Coronary artery (tissue), 2 donors: ENCODE measurements around the gene LCK.
A peak's percentile ranks its signal among the peaks of the same experiment; 100 is the strongest.
"Not testable (repeated sequence)": the region's sequence is repeated elsewhere in the genome, so short reads cannot be mapped to it uniquely, and the experiment has no call there.

Experiments used
- DNase-seq: peaks from one replicate; pipeline ENCODE4 v3.0.0-alpha.2; 2017; ENCODE audit warnings: low spot score
- H3K27ac ChIP-seq, 2 donors: fragments of 200-600 bp; sonication (generic); one replicate each; pipeline ENCODE4 v1.5.1; 2016 to 2019
- H3K4me3 ChIP-seq: fragments of 200-600 bp; sonication (generic); 2 replicates; pipeline ENCODE4 v1.5.1; 2016; ENCODE audit warnings: mild to moderate bottlenecking, moderate library complexity
- CTCF ChIP-seq: fragments of 200-600 bp; sonication (generic); IDR thresholded peaks from one replicate; pipeline ENCODE4 v1.5.1; 2019; ENCODE audit warnings: antibody characterized with exemption

Gene LCK

GRCh38 chr1:32291145-32291707 lies 40.2 kb downstream of the LCK start:
- peak overlapping the region; percentile 82 for H3K4me3 ChIP-seq
- TF ChIP-seq CTCF = no peak
- H3K27ac ChIP-seq = peak overlapping the region; percentile 78 to 83
- DNase-seq = no peak

- no peak for TF ChIP-seq CTCF
- Histone ChIP-seq H3K27ac (peak within 1 kb of the TSS; percentile 78 to 83), H3K4me3 (peak within 1 kb of the TSS; percentile 82)
- peak; percentile 94 for DNase-seq
Observed at GRCh38 chr1:32291708-32292538, 40.9 kb downstream of the LCK start, which contains the start of gene HDAC1. TSS of gene HDAC1 (plus strand) at chr1:32292083. CDS start at chr1:32292170, 87 bp downstream.

GRCh38 chr1:32298211-32298610 lies 47.1 kb downstream of the LCK start:
- DNase-seq, H3K27ac ChIP-seq, H3K4me3 ChIP-seq: not testable (repeated sequence)

GRCh38 chr1:32299327-32299726 lies 48.3 kb downstream of the LCK start:
- no peak for TF ChIP-seq CTCF
- no peak for DNase-seq
- no peak overlapping the region for H3K4me3 ChIP-seq
- no peak overlapping the region for H3K27ac ChIP-seq

GRCh38 chr1:32303358-32303757 lies 52.3 kb downstream of the LCK start:
- H3K4me3 ChIP-seq = no peak overlapping the region
- DNase-seq = no peak
- TF ChIP-seq CTCF = no peak
- no peak overlapping the region for H3K27ac ChIP-seq

- no peak for DNase-seq
- H3K4me3 ChIP-seq = no peak overlapping the region
- TF ChIP-seq CTCF = no peak
- no peak overlapping the region for H3K27ac ChIP-seq
Observed at GRCh38 chr1:32303997-32304622, 53.0 kb downstream of the LCK start.

GRCh38 chr1:32305310-32305709 lies 54.2 kb downstream of the LCK start:
- DNase-seq = no peak
- H3K27ac ChIP-seq = no peak overlapping the region
- H3K4me3 ChIP-seq = no peak overlapping the region
- TF ChIP-seq CTCF = no peak
